Glutamatergic neuron (in vitro differentiated cells): ENCODE data around the gene SCMH1. TPM values are rescaled to one million over a fixed set of nuclear protein-coding genes. Genes with fewer than 3 reads are reported as not detected.

ENCODE experiments used
- DNase-seq: peaks from one replicate; pipeline ENCODE4 v3.0.0; 2022
- H3K27ac Mint-ChIP-seq: one replicate; pipeline ENCODE4 v1.8.0; 2020; ENCODE audit warnings: mild to moderate bottlenecking, mixed read lengths, inconsistent platforms; ENCODE audit not compliant: unreplicated experiment
- H3K27me3 Mint-ChIP-seq: one replicate; pipeline ENCODE4 v1.8.0; 2020; ENCODE audit warnings: mild to moderate bottlenecking, moderate library complexity, mixed read lengths, inconsistent platforms; ENCODE audit not compliant: unreplicated experiment
- H3K36me3 Mint-ChIP-seq: one replicate; pipeline ENCODE4 v1.8.0; 2020; ENCODE audit warnings: mild to moderate bottlenecking, mixed read lengths, inconsistent platforms; ENCODE audit not compliant: unreplicated experiment
- H3K4me1 Mint-ChIP-seq: one replicate; pipeline ENCODE4 v1.8.0; 2020; ENCODE audit warnings: mild to moderate bottlenecking, low read depth, mixed read lengths, inconsistent platforms; ENCODE audit not compliant: unreplicated experiment
- H3K4me3 Mint-ChIP-seq: one replicate; pipeline ENCODE4 v1.8.0; 2020; ENCODE audit warnings: mild to moderate bottlenecking, mixed read lengths, inconsistent platforms; ENCODE audit not compliant: unreplicated experiment
- H3K9me3 Mint-ChIP-seq: one replicate; pipeline ENCODE4 v1.8.0; 2020; ENCODE audit warnings: mild to moderate bottlenecking, moderate library complexity, mixed read lengths, inconsistent platforms; ENCODE audit not compliant: unreplicated experiment
- CTCF ChIP-seq: fragments of 200-600 bp; sonication (generic); IDR thresholded peaks from one replicate; pipeline ENCODE4 v1.5.0; 2021; ENCODE audit not compliant: partially characterized antibody, unreplicated experiment
- total RNA-seq: library from RNA; stranded (reverse); fragmentation: NEBNext Ultra II Directional; extraction: Animal tissue kit (Norgen Biotek cat#: 25700); gene quantifications from one replicate; pipeline ENCODE4 v1.2.1, GENCODE V29; 2021; ENCODE audit not compliant: unreplicated experiment

The SCMH1 gene
- total RNA-seq, 1 donor from 2014 or later = 17.8 TPM

GRCh38 chr1:41249319-41249718 lies 7.2 kb upstream of the SCMH1 start:
- H3K27ac Mint-ChIP-seq = no peak overlapping the region

GRCh38 chr1:41246568-41246967 lies 4.5 kb upstream of the SCMH1 start:
- Mint-ChIP-seq H3K27ac (no peak overlapping the region), H3K36me3 (peaks cover 4% of the 10 kb centered on the region), H3K27me3 (no peaks in the 10 kb centered on the region), H3K4me3 (no peak overlapping the region), H3K9me3 (peaks cover 2% of the 10 kb centered on the region), H3K4me1 (peaks cover 5% of the 10 kb centered on the region)
- DNase-seq = no peak
- TF ChIP-seq CTCF = no peak

More at GRCh38 chr1:41249319-41249718, 7.2 kb upstream of the SCMH1 start:
- H3K9me3 Mint-ChIP-seq = peaks cover 2% of the 10 kb centered on the region
- no peak for TF ChIP-seq CTCF
- H3K4me1 Mint-ChIP-seq = no peaks in the 10 kb centered on the region
- H3K27me3 Mint-ChIP-seq = no peaks in the 10 kb centered on the region
- peaks cover 9% of the 10 kb centered on the region for H3K36me3 Mint-ChIP-seq
- no peak overlapping the region for H3K4me3 Mint-ChIP-seq
- DNase-seq = no peak

- peaks cover 4% of the 10 kb centered on the region for H3K36me3 Mint-ChIP-seq
- no peak overlapping the region for H3K4me3 Mint-ChIP-seq
- no peak overlapping the region for H3K27ac Mint-ChIP-seq
- H3K27me3 Mint-ChIP-seq = peaks cover 4% of the 10 kb centered on the region
- no peak for TF ChIP-seq CTCF
- peaks cover 5% of the 10 kb centered on the region for H3K9me3 Mint-ChIP-seq
- H3K4me1 Mint-ChIP-seq = peaks cover 9% of the 10 kb centered on the region
- no peak for DNase-seq
Measured at GRCh38 chr1:41245659-41246058, 3.6 kb upstream of the SCMH1 start.

- Mint-ChIP-seq H3K36me3 (peaks cover 4% of the 10 kb centered on the region), H3K4me1 (peaks cover 11% of the 10 kb centered on the region), H3K27ac (peak overlapping the region; percentile 79), H3K4me3 (peak overlapping the region; percentile 80), H3K27me3 (peaks cover 4% of the 10 kb centered on the region), H3K9me3 (peaks cover 5% of the 10 kb centered on the region)
- TF ChIP-seq CTCF = no peak
- no peak for DNase-seq
Measured at GRCh38 chr1:41243079-41243385, 926 bp upstream of the SCMH1 start.

- Mint-ChIP-seq H3K27ac (no peak overlapping the region), H3K4me3 (peak overlapping the region; percentile 80), H3K9me3 (peaks cover 5% of the 10 kb centered on the region), H3K27me3 (peaks cover 4% of the 10 kb centered on the region), H3K4me1 (peaks cover 13% of the 10 kb centered on the region), H3K36me3 (peaks cover 4% of the 10 kb centered on the region)
- peak; percentile 39 for DNase-seq
- TF ChIP-seq CTCF = no peak
Measured at GRCh38 chr1:41242342-41243078, 404 bp upstream of the SCMH1 start.
